ENCODE results near the gene SP8.

SP8 gene

GRCh38 chr7:20737840-20738448, 48.7 kb downstream of the SP8 start:
- in situ Hi-C loops (cut with HindIII; ENCODE audit: low pct_unique_long_range_greater_than_20kb, low sequenced_read_pairs) = no loop called here
- no peak for TF ChIP-seq JUND (IDR thresholded peaks at IDR 0.05; ENCODE audit: low read depth)
- DNase-seq (ENCODE audit: low read depth in 1 of 2, low spot score in 1 of 2) = no peak

GRCh38 chr7:20735346-20736065, 51.2 kb downstream of the SP8 start:
- no peak for TF ChIP-seq JUND (IDR thresholded peaks at IDR 0.05; ENCODE audit: low read depth)
- peak in 1 of 2 experiments; percentile 26 for DNase-seq (ENCODE audit: low read depth in 1 of 2, low spot score in 1 of 2)
- in situ Hi-C loops (cut with HindIII; ENCODE audit: low pct_unique_long_range_greater_than_20kb, low sequenced_read_pairs) = no loop called here
